ENCODE data around the gene NRG2. TPM values are rescaled to one million over a fixed set of nuclear protein-coding genes. Genes with fewer than 3 reads are reported as not detected.

The NRG2 gene
- total RNA-seq, 2 experiments from 2014 or later, result 0.11 TPM; not detected in 1

DNA sequence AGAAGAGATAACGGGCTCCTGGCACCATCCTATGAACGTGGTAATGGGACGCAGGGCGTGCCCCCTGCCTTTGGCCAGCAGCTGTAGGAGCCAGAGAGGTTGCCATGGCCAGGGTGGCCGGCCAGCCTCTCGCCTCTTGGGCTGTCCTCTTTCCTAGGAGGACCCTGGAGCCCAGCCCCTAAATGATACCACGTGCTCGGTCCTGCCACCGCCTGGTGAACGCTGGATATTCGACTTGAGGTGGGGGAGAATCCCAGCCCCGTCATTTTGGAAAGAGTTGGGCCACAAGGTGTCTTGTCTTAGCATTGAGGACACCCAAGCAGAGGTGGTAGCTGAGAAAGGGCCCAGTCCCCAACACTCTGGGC lies 391 bp upstream of the NRG2 start:
- ChIA-PET CTCF (interaction anchor here (1.0 to 2.8 kb wide), 6 partner anchors 10 to 101 kb away, joined by 3 to 14 read pairs (median 5); no protein-coding TSS in a partner anchor), POLR2A (interaction anchor here (0.7 kb wide), 1 partner anchor 70 kb away, joined by 3 read pairs; the partner anchor contains the start of gene PURA)
- peak; percentile 20 for DNase-seq
- intact Hi-C loops (cut with micrococcal nuclease), result no loop called here
- Mint-ChIP-seq H3K9me3 (no peaks in the 10 kb centered on the region), H3K4me1 (ENCODE audit: low read depth) (peaks cover 5% of the 10 kb centered on the region), H3K36me3 (ENCODE audit: low read depth) (no peaks in the 10 kb centered on the region), H3K4me3 (peak overlapping the region; percentile 66), H3K27me3 (peaks cover 49% of the 10 kb centered on the region), H3K27ac (no peak overlapping the region)
- TF ChIP-seq, protein P1, sequence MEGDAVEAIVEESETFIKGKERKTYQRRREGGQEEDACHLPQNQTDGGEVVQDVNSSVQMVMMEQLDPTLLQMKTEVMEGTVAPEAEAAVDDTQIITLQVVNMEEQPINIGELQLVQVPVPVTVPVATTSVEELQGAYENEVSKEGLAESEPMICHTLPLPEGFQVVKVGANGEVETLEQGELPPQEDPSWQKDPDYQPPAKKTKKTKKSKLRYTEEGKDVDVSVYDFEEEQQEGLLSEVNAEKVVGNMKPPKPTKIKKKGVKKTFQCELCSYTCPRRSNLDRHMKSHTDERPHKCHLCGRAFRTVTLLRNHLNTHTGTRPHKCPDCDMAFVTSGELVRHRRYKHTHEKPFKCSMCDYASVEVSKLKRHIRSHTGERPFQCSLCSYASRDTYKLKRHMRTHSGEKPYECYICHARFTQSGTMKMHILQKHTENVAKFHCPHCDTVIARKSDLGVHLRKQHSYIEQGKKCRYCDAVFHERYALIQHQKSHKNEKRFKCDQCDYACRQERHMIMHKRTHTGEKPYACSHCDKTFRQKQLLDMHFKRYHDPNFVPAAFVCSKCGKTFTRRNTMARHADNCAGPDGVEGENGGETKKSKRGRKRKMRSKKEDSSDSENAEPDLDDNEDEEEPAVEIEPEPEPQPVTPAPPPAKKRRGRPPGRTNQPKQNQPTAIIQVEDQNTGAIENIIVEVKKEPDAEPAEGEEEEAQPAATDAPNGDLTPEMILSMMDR (IDR thresholded peaks at IDR 0.05), result peak; percentile 1
- ATAC-seq, result peak; percentile 29

DNA sequence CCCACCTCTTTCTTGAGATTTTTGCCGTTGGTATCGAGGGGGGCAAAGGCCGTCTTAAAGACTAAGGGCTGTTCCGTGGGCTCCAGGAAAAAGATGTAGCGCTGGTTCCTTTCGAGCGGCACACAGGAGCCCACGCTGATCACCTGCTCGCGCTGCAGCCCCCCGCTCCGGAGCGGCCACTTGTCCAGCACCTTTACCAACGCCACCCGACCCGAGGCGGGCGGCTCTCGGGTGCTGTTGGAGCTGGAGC lies 781 bp downstream of the NRG2 start:
- ATAC-seq (no peak), DNase-seq (no peak)
- Mint-ChIP-seq H3K27me3 (peaks cover 51% of the 10 kb centered on the region), H3K9me3 (no peaks in the 10 kb centered on the region), H3K36me3 (ENCODE audit: low read depth) (no peaks in the 10 kb centered on the region), H3K27ac (no peak overlapping the region), H3K4me1 (ENCODE audit: low read depth) (peaks cover 8% of the 10 kb centered on the region), H3K4me3 (no peak overlapping the region)
- intact Hi-C loops (cut with micrococcal nuclease), result no loop called here
- POLR2A ChIA-PET, result no interaction called here
- TF ChIP-seq, protein P1 (IDR thresholded peaks at IDR 0.05), result no peak
- CTCF ChIA-PET, result interaction anchor here (1.0 to 2.8 kb wide), 3 partner anchors 11 to 102 kb away, joined by 3 to 14 read pairs (median 9); no protein-coding TSS in a partner anchor

- DNase-seq (no peak), ATAC-seq (no peak)
- no peaks in the 10 kb centered on the region for H3K36me3 Mint-ChIP-seq (ENCODE audit: low read depth)
- POLR2A ChIA-PET, result interaction anchor here (0.8 kb wide), 1 partner anchor 16 kb away, joined by 3 read pairs; no protein-coding TSS in a partner anchor
- no peak overlapping the region for H3K27ac Mint-ChIP-seq
- peaks cover 8% of the 10 kb centered on the region for H3K4me1 Mint-ChIP-seq (ENCODE audit: low read depth)
- intact Hi-C loops (cut with micrococcal nuclease), result no loop called here
- TF ChIP-seq, protein P1 (IDR thresholded peaks at IDR 0.05), result no peak
- H3K9me3 Mint-ChIP-seq, result no peaks in the 10 kb centered on the region
- peak overlapping the region; percentile 26 for H3K4me3 Mint-ChIP-seq
- peaks cover 57% of the 10 kb centered on the region for H3K27me3 Mint-ChIP-seq
- CTCF ChIA-PET, result interaction anchor here (0.7 to 2.8 kb wide), 6 partner anchors 12 to 255 kb away, joined by 3 to 12 read pairs (median 3); no protein-coding TSS in a partner anchor
Observed at GRCh38 chr5:140041492-140042392, 1.4 kb downstream of the NRG2 start.

DNA sequence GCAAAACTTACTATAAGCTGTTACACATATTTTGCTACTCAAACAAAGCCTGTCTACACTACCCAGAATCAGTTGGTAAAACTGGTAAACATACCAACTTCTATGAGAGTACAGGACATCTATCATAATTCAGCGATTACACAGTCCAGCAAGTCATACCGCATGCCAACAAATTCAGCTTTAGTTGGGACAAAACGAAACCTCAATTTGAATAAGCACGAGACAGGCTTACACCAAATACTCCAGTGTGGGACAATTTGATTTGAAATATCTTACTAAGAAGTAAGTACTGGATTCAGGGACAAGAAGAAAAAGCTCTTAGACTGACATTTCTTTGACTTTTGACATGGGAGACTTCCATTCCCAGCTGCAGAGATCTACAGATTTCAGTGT lies 2.0 kb downstream of the NRG2 start:
- ATAC-seq (no peak), DNase-seq (no peak)
- TF ChIP-seq, protein P1 (IDR thresholded peaks at IDR 0.05), result no peak
- H3K36me3 Mint-ChIP-seq (ENCODE audit: low read depth), result no peaks in the 10 kb centered on the region
- ChIA-PET CTCF (interaction anchor here (0.7 to 2.4 kb wide), 5 partner anchors 21 to 254 kb away, joined by 3 to 12 read pairs (median 3); no protein-coding TSS in a partner anchor), POLR2A (interaction anchor here (0.8 kb wide), 1 partner anchor 17 kb away, joined by 3 read pairs; no protein-coding TSS in a partner anchor)
- intact Hi-C loops (cut with micrococcal nuclease), result no loop called here
- H3K9me3 Mint-ChIP-seq, result no peaks in the 10 kb centered on the region
- peaks cover 8% of the 10 kb centered on the region for H3K4me1 Mint-ChIP-seq (ENCODE audit: low read depth)
- no peak overlapping the region for H3K27ac Mint-ChIP-seq
- peak overlapping the region; percentile 26 for H3K4me3 Mint-ChIP-seq
- peaks cover 61% of the 10 kb centered on the region for H3K27me3 Mint-ChIP-seq

DNA sequence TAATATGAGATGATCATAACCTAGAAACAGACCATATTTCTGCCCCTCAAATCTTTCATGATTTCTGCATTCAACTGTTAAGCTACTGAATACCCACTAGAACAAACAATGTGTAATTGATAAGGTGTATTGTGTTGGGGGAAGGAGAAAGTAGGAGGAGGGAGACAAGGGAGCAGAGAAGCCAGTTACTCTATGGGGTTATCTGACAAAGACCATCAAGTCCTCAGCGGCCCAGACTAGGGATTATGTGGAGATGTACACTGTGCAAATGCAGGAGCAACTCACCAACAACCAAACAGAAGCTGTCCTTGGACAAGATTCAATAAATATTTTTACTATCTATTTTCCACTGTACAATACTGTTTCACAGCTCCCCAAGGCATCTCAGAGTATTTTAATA lies 2.7 kb downstream of the NRG2 start:
- Mint-ChIP-seq H3K27me3 (peaks cover 64% of the 10 kb centered on the region), H3K27ac (no peak overlapping the region), H3K4me3 (no peak overlapping the region), H3K36me3 (ENCODE audit: low read depth) (no peaks in the 10 kb centered on the region), H3K9me3 (no peaks in the 10 kb centered on the region), H3K4me1 (ENCODE audit: low read depth) (peaks cover 8% of the 10 kb centered on the region)
- TF ChIP-seq, protein P1 (IDR thresholded peaks at IDR 0.05), result no peak
- CTCF ChIA-PET, result interaction anchor here (1.2 to 2.4 kb wide), 2 partner anchors 30 to 72 kb away, joined by 3 to 12 read pairs; no protein-coding TSS in a partner anchor
- ATAC-seq (no peak), DNase-seq (no peak)
- POLR2A ChIA-PET, result no interaction called here
- intact Hi-C loops (cut with micrococcal nuclease), result no loop called here

Measured in activated CD8-positive, alpha-beta T cell treated with anti-CD3 and anti-CD28 coated beads for 36 hours (primary cell).